Liver (tissue), 9 donors: ENCODE data around the gene MSMB. TPM values are rescaled to one million over a fixed set of nuclear protein-coding genes. Genes with fewer than 3 reads are reported as not detected.
"Not testable (repeated sequence)": the region's sequence is repeated elsewhere in the genome, so short reads cannot be mapped to it uniquely, and the experiment has no call there.

Experiments
- DNase-seq: peaks from one replicate; pipeline ENCODE4 v3.0.0-alpha.2; 2017; ENCODE audit warnings: low spot score
- H3K27ac ChIP-seq, 2 donors: one replicate each; pipeline ENCODE4 v1.7.0; 2013; ENCODE audit warnings: inconsistent platforms in 2 of 2, low read length in 2 of 2, control low read depth in 1 of 2, low read depth in 1 of 2, mild to moderate bottlenecking in 1 of 2
- H3K27me3 ChIP-seq, 4 donors: one replicate each; pipeline versions ENCODE4 v1.6.1 to v1.7.0; 2013; ENCODE audit warnings: low read length in 3 of 4, inconsistent platforms in 1 of 4, mild to moderate bottlenecking in 1 of 4, moderate library complexity in 1 of 4; ENCODE audit not compliant: control insufficient read depth in 4 of 4, insufficient read depth in 4 of 4
- H3K36me3 ChIP-seq, 4 donors: one replicate each; pipeline versions ENCODE4 v1.6.1 to v1.7.0; 2013; ENCODE audit warnings: low read length in 3 of 4, mild to moderate bottlenecking in 3 of 4, low read depth in 1 of 4, moderate library complexity in 1 of 4; ENCODE audit not compliant: control insufficient read depth in 4 of 4, insufficient read depth in 3 of 4
- H3K4me1 ChIP-seq, 4 donors: one replicate each; pipeline versions ENCODE4 v1.6.1 to v1.7.0; 2013; ENCODE audit warnings: low read length in 3 of 4, mild to moderate bottlenecking in 3 of 4, moderate library complexity in 1 of 4; ENCODE audit not compliant: control insufficient read depth in 4 of 4, insufficient read depth in 4 of 4
- H3K4me3 ChIP-seq, 3 donors: one replicate each; pipeline versions ENCODE4 v1.6.1 to v1.7.0; 2013; ENCODE audit warnings: low read length in 3 of 3, control low read depth in 1 of 3, low read depth in 1 of 3, mild to moderate bottlenecking in 1 of 3
- H3K9ac ChIP-seq, 2 donors: one replicate each; pipeline ENCODE4 v1.7.0; 2013; ENCODE audit warnings: low read length in 2 of 2, mild to moderate bottlenecking in 2 of 2, moderate library complexity in 2 of 2, control low read depth in 1 of 2, low read depth in 1 of 2
- H3K9me3 ChIP-seq, 4 donors: one replicate each; pipeline versions ENCODE4 v1.6.1 to v1.7.0; 2013; ENCODE audit warnings: low read length in 3 of 4; ENCODE audit not compliant: control insufficient read depth in 4 of 4
- GABPA ChIP-seq, 2 donors: IDR thresholded peaks in 1 of 2; conservative IDR thresholded peaks in 1 of 2; 2 replicates each; pipeline ENCODE4 v1.6.1; 2016; ENCODE audit warnings: antibody characterized with exemption in 2 of 2, mild to moderate bottlenecking in 1 of 2, moderate library complexity in 1 of 2
- JUND ChIP-seq, 2 donors: IDR thresholded peaks; 2 replicates each; pipeline ENCODE4 v1.6.1; 2016; ENCODE audit warnings: antibody characterized with exemption in 2 of 2
- NR2F2 ChIP-seq: IDR thresholded peaks from 2 replicates; pipeline ENCODE4 v1.6.1; 2016; ENCODE audit warnings: antibody characterized with exemption
- RAD21 ChIP-seq, 2 donors: IDR thresholded peaks; 2 replicates each; pipeline ENCODE4 v1.6.1; 2016; ENCODE audit warnings: antibody characterized with exemption in 2 of 2, mild to moderate bottlenecking in 2 of 2
- SP1 ChIP-seq: IDR thresholded peaks from 2 replicates; pipeline ENCODE4 v1.6.1; 2018; ENCODE audit warnings: antibody characterized with exemption, mild to moderate bottlenecking
- TAF1 ChIP-seq: conservative IDR thresholded peaks from 2 replicates; pipeline ENCODE4 v1.6.1; 2016; ENCODE audit warnings: antibody characterized with exemption, mild to moderate bottlenecking
- YY1 ChIP-seq: IDR thresholded peaks from 2 replicates; pipeline ENCODE4 v1.6.1; 2016; ENCODE audit warnings: antibody characterized with exemption, mild to moderate bottlenecking
- WGBS: extraction: QIAGEN DNeasy Blood & Tissue Kit; methylation state at CpG from one replicate; pipeline ENCODE4 v1.1.7; 2013; 5-methylcytosine and 5-hydroxymethylcytosine counted together
- polyA plus RNA-seq, 2 donors: library from polyadenylated mRNA; stranded (reverse) in 1 of 2; unstranded in 1 of 2; fragments of 200-250 nt in 1 of 2; fragments of >200 nt in 1 of 2; fragmentation: Nextera tagmentation in 1 of 2; extraction: Ambion mirVana in 1 of 2; gene quantifications; one replicate each; pipeline versions ENCODE4 v1.2.1 to v1.2.3, GENCODE V29; 2013 to 2015
- total RNA-seq, 2 donors: library from RNA; depleted of rRNA; stranded (reverse); fragments of >200 nt; gene quantifications; one replicate each; pipeline ENCODE4 v1.2.3, GENCODE V29; 2014
- TF ChIP-seq, protein P1 (sequence below): fragments of 150-350 bp; IDR thresholded peaks from 2 replicates; pipeline ENCODE4 v1.5.1; 2017; ENCODE audit warnings: improper control_type of control experiment, low read depth, low read length; ENCODE audit not compliant: missing input control
- TF ChIP-seq, protein P2 (sequence below): IDR thresholded peaks from 2 replicates; pipeline ENCODE4 v1.6.1; 2016; ENCODE audit warnings: antibody characterized with exemption
- TF ChIP-seq, protein P3 (sequence below): IDR thresholded peaks from 2 replicates; pipeline ENCODE4 v1.6.1; 2016; ENCODE audit warnings: antibody characterized with exemption, mild to moderate bottlenecking
- TF ChIP-seq, protein P4 (sequence below): IDR thresholded peaks from 2 replicates; pipeline ENCODE4 v1.6.1; 2016; ENCODE audit warnings: antibody characterized with exemption
- TF ChIP-seq, protein P5 (sequence below): IDR thresholded peaks from 2 replicates; pipeline ENCODE4 v1.6.1; 2016; ENCODE audit warnings: antibody characterized with exemption
- donor health status: healthy.
- donor health status: healthy.
- donor health status: healthy.
- donor health status: healthy.
- donor health status: healthy.

The MSMB gene
- total and polyA plus RNA-seq, 4 donors = not detected

DNA sequence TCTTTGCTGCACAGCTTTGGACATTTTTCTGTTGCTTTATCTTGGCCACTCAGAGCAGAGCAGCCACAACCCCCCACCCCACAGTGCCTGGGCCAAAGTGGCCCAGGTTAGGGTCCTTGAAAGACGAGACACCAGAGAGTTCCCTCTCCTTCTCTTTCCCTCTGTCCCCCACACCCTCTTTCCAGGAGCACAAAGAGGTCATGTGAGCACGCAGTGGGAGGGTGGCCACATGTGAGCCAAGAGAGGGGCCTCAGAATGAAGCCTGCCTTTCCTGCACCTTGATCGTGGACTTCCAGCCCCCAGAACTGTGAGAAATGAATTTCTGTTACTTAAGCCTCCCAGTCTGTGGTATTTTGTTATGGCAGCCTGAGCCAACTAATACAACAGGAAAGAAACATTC, 14.6 kb upstream of the MSMB start:
- Histone ChIP-seq H3K9ac (no peak overlapping the region), H3K36me3 (no peaks in the 10 kb centered on the region), H3K27ac (no peak overlapping the region), H3K4me1 (no peaks in the 10 kb centered on the region), H3K4me3 (no peak overlapping the region), H3K27me3 (no peaks in the 10 kb centered on the region), H3K9me3 (no peaks in the 10 kb centered on the region)
- WGBS = 89% methylated on average over 3 of the region's 3 CpGs
- DNase-seq = no peak
- TF ChIP-seq GABPA (IDR thresholded peaks at IDR 0.05 in 1 of 2, conservative IDR thresholded peaks at IDR 0.05 in 1 of 2) (no peak), NR2F2 (no peak), JUND (IDR thresholded peaks at IDR 0.05) (no peak), RAD21 (IDR thresholded peaks at IDR 0.05) (no peak), YY1 (no peak), SP1 (no peak), TAF1 (no peak)
- TF ChIP-seq, protein P1, sequence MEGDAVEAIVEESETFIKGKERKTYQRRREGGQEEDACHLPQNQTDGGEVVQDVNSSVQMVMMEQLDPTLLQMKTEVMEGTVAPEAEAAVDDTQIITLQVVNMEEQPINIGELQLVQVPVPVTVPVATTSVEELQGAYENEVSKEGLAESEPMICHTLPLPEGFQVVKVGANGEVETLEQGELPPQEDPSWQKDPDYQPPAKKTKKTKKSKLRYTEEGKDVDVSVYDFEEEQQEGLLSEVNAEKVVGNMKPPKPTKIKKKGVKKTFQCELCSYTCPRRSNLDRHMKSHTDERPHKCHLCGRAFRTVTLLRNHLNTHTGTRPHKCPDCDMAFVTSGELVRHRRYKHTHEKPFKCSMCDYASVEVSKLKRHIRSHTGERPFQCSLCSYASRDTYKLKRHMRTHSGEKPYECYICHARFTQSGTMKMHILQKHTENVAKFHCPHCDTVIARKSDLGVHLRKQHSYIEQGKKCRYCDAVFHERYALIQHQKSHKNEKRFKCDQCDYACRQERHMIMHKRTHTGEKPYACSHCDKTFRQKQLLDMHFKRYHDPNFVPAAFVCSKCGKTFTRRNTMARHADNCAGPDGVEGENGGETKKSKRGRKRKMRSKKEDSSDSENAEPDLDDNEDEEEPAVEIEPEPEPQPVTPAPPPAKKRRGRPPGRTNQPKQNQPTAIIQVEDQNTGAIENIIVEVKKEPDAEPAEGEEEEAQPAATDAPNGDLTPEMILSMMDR = no peak
- TF ChIP-seq, protein P2, sequence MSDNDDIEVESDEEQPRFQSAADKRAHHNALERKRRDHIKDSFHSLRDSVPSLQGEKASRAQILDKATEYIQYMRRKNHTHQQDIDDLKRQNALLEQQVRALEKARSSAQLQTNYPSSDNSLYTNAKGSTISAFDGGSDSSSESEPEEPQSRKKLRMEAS = no peak
- TF ChIP-seq, protein P3, sequence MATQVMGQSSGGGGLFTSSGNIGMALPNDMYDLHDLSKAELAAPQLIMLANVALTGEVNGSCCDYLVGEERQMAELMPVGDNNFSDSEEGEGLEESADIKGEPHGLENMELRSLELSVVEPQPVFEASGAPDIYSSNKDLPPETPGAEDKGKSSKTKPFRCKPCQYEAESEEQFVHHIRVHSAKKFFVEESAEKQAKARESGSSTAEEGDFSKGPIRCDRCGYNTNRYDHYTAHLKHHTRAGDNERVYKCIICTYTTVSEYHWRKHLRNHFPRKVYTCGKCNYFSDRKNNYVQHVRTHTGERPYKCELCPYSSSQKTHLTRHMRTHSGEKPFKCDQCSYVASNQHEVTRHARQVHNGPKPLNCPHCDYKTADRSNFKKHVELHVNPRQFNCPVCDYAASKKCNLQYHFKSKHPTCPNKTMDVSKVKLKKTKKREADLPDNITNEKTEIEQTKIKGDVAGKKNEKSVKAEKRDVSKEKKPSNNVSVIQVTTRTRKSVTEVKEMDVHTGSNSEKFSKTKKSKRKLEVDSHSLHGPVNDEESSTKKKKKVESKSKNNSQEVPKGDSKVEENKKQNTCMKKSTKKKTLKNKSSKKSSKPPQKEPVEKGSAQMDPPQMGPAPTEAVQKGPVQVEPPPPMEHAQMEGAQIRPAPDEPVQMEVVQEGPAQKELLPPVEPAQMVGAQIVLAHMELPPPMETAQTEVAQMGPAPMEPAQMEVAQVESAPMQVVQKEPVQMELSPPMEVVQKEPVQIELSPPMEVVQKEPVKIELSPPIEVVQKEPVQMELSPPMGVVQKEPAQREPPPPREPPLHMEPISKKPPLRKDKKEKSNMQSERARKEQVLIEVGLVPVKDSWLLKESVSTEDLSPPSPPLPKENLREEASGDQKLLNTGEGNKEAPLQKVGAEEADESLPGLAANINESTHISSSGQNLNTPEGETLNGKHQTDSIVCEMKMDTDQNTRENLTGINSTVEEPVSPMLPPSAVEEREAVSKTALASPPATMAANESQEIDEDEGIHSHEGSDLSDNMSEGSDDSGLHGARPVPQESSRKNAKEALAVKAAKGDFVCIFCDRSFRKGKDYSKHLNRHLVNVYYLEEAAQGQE = no peak
- TF ChIP-seq, protein P4, sequence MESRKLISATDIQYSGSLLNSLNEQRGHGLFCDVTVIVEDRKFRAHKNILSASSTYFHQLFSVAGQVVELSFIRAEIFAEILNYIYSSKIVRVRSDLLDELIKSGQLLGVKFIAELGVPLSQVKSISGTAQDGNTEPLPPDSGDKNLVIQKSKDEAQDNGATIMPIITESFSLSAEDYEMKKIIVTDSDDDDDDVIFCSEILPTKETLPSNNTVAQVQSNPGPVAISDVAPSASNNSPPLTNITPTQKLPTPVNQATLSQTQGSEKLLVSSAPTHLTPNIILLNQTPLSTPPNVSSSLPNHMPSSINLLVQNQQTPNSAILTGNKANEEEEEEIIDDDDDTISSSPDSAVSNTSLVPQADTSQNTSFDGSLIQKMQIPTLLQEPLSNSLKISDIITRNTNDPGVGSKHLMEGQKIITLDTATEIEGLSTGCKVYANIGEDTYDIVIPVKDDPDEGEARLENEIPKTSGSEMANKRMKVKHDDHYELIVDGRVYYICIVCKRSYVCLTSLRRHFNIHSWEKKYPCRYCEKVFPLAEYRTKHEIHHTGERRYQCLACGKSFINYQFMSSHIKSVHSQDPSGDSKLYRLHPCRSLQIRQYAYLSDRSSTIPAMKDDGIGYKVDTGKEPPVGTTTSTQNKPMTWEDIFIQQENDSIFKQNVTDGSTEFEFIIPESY = no peak
- TF ChIP-seq, protein P5, sequence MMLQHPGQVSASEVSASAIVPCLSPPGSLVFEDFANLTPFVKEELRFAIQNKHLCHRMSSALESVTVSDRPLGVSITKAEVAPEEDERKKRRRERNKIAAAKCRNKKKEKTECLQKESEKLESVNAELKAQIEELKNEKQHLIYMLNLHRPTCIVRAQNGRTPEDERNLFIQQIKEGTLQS = no peak

DNA sequence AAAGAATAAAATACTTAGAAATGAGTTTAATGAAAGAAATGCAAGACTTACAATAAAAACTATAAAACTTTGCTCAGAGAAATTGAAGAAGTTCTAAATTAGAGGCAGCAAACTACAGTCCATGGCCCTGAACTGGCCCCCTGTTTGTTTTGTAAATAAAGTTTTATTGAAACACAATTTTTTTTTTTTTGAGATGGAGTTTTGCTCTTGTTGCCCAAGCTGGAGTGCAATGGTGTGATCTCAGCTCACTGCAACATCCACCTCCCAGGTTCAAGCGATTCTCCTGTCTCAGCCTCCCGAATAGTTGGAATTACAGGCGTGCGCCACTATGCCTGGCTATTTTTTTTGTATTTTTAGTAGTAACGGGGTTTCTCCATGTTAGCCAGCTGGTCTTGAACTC, 11.9 kb upstream of the MSMB start:
- 96% methylated on average over 5 of the region's 5 CpGs for WGBS
- H3K27me3 ChIP-seq, DNase-seq, H3K9me3 ChIP-seq, H3K9ac ChIP-seq, H3K36me3 ChIP-seq, H3K4me1 ChIP-seq, H3K27ac ChIP-seq, H3K4me3 ChIP-seq: not testable (repeated sequence)
